ENCODE results near the gene ACTR3C. TPM values are rescaled to one million over a fixed set of nuclear protein-coding genes. Genes with fewer than 3 reads are reported as not detected.

ACTR3C gene
- total RNA-seq, 1 experiment from 2014 or later, result 2.2 TPM

- Histone ChIP-seq H3K27me3 (ENCODE audit: insufficient read depth, low read length) (no peaks in the 10 kb centered on the region), H2BK120ac (ENCODE audit: low read depth, low read length, poor library complexity, severe bottlenecking) (no peak overlapping the region), H3K79me2 (ENCODE audit: insufficient read depth, low read length) (no peaks in the 10 kb centered on the region), H3K9me3 (ENCODE audit: control insufficient read depth, low read depth, low read length) (no peaks in the 10 kb centered on the region), H4K91ac (ENCODE audit: insufficient read length, low read depth, low read length) (no peak overlapping the region), H2AK5ac (ENCODE audit: insufficient read length, low read length) (no peak overlapping the region), H3K4me2 (ENCODE audit: insufficient read depth, insufficient read length, low read length) (no peak overlapping the region), H3K4ac (ENCODE audit: low read depth, low read length) (no peak overlapping the region), H3K56ac (ENCODE audit: insufficient read length, low read depth, low read length) (no peak overlapping the region), H2BK12ac (ENCODE audit: insufficient read length, low read depth, low read length) (no peak overlapping the region), H4K8ac (replicated peaks; ENCODE audit: insufficient read length, low read depth, low read length) (no peak overlapping the region), H3K27ac (ENCODE audit: insufficient read length, low read depth, low read length) (no peak overlapping the region), H4K20me1 (ENCODE audit: control insufficient read depth, insufficient read depth, insufficient read length) (no peaks in the 10 kb centered on the region), H3K18ac (ENCODE audit: insufficient read length, low read depth, low read length) (no peak overlapping the region), H3K9ac (ENCODE audit: extremely low read depth, insufficient read length, low read length) (no peak overlapping the region), H3K79me1 (ENCODE audit: insufficient read depth, low read depth, low read length, poor library complexity, severe bottlenecking) (no peaks in the 10 kb centered on the region), H3K23ac (ENCODE audit: insufficient read length, low read depth, low read length) (no peak overlapping the region), H2BK5ac (ENCODE audit: insufficient read length, low read length) (no peak overlapping the region), H2BK20ac (ENCODE audit: low read depth, low read length, poor library complexity, severe bottlenecking) (no peak overlapping the region), H2BK15ac (ENCODE audit: low read depth, low read length) (no peak overlapping the region), H2AFZ (ENCODE audit: low read length) (no peak overlapping the region), H3K23me2 (ENCODE audit: insufficient read length, low read depth, low read length, poor library complexity, severe bottlenecking) (no peaks in the 10 kb centered on the region), H3K14ac (ENCODE audit: insufficient read depth, low read length) (no peak overlapping the region), H4K5ac (ENCODE audit: insufficient read length, low read depth, low read length) (no peak overlapping the region), H3T11ph (ENCODE audit: low read length) (no peak overlapping the region), H3K4me1 (ENCODE audit: insufficient read depth, low read length) (0 out of 2 replicates have a peak, but pooled peaks cover 3% of the 10 kb centered on the region)
- TF ChIP-seq CTCF (conservative IDR thresholded peaks at IDR 0.05), result no peak
- Mint-ChIP-seq H3K27ac (no peak overlapping the region; a peak in 1 of 7 replicates), H3K4me1 (peaks cover 28 to 39% of the 10 kb centered on the region in 2 experiments), H3K9me3 (peaks cover 4 to 7% of the 10 kb centered on the region in 2 experiments; a peak in 3 of 5 replicates), H3K36me3 (ENCODE audit: insufficient read depth in 1 of 3, low read depth in 3 of 3) (peaks cover 0 to 4% (median 0%) of the 10 kb centered on the region in 3 experiments; a peak in 1 of 7 replicates), H3K27me3 (ENCODE audit: low read depth) (peaks cover 1% of the 10 kb centered on the region; the same call in 1 of the 2 replicates), H3K4me3 (no peak overlapping the region)
- DNase-seq, result no peak
- no CpG with 5 or more reads among the region's 4 CpGs for WGBS (ENCODE audit: extremely low coverage, insufficient read length, low lambda C conversion rate)
These were observed 35.1 kb upstream of the ACTR3C start for GRCh38 chr7:150358433-150358832.

Measured in H9 (cell line).